Mucosa of descending colon (tissue), 3 donors: ENCODE data around the gene TRIM5. TPM values are rescaled to one million over a fixed set of nuclear protein-coding genes. Genes with fewer than 3 reads are reported as not detected.
A peak's percentile ranks its signal among the peaks of the same experiment; 100 is the strongest.
"Not testable (repeated sequence)": the region's sequence is repeated elsewhere in the genome, so short reads cannot be mapped to it uniquely, and the experiment has no call there.

ENCODE experiments used
- ATAC-seq: fragments of 200-7000 bp; cut with Tn5 transposase; one replicate; pipeline ENCODE4 v1.9.1; 2020; ENCODE audit warnings: mild to moderate bottlenecking, moderate library complexity
- DNase-seq, 3 donors: peaks; one replicate each; pipeline ENCODE4 v3.0.0-alpha.2; 2020
- H3K36me3 ChIP-seq: fragments of 200-600 bp; one replicate; pipeline ENCODE4 v1.8.0; 2021; ENCODE audit warnings: low read depth, mild to moderate bottlenecking
- H3K4me1 ChIP-seq: fragments of 200-600 bp; one replicate; pipeline ENCODE4 v1.8.0; 2021; ENCODE audit warnings: low read depth, mild to moderate bottlenecking
- H3K4me3 ChIP-seq: fragments of 200-600 bp; one replicate; pipeline ENCODE4 v1.8.0; 2021; ENCODE audit warnings: mild to moderate bottlenecking
- H3K9me3 ChIP-seq: fragments of 200-600 bp; one replicate; pipeline ENCODE4 v1.8.0; 2021; ENCODE audit warnings: mild to moderate bottlenecking
- CTCF ChIP-seq: fragments of 200-600 bp; IDR thresholded peaks from one replicate; pipeline ENCODE4 v1.8.0; 2022; ENCODE audit warnings: antibody characterized with exemption, mild to moderate bottlenecking
- intact Hi-C, 2 donors: fragments of 100-400 bp; cut with DNase I in 1 of 2; cut with micrococcal nuclease in 1 of 2; formaldehyde crosslinking; loops; one replicate each; pipeline versions ENCODE4 v1.11.0 to v1.11.1; 2022; cut with DNase I, micrococcal nuclease
- long read RNA-seq, 2 donors: library from polyadenylated mRNA; unstranded; transcript quantifications; one replicate each; pipeline ENCODE4 v2.0.0, GENCODE V29; 2019 to 2021
- total RNA-seq, 3 donors: library from RNA; stranded (reverse); fragmentation: NEBNext Ultra II Directional in 2 of 3; extraction: Animal tissue kit (Norgen Biotek cat#: 25700) in 2 of 3; gene quantifications; one replicate each; pipeline versions ENCODE4 v1.2.1 to v1.2.4, GENCODE V29; 2021 to 2023
- donor health status: DM: no; HTN: no; CAD: no; lungs with moderate emphysema.
- donor health status: DM: no; HTN: no; CAD: no.
- donor health status: DM: no; HTN: yes; CAD: no.

Gene TRIM5
- total RNA-seq: 10 to 100 TPM; 19.6 to 24.6 (median 21.5) TPM
- long read RNA-seq, donor 1, transcript TRIM5-202 (8 exons, 2,991 nt): major isoform, 5 of 18 reads
- long read RNA-seq, donor 1, partial matches to known transcripts: 0 of 18 reads
- long read RNA-seq, donor 1, other reads (novel, unspliced or antisense): 13 of 18 reads
- long read RNA-seq, donor 2, partial matches to known transcripts: 0 of 8 reads
- long read RNA-seq, donor 2, other reads (novel, unspliced or antisense): 7 of 8 reads

DNA sequence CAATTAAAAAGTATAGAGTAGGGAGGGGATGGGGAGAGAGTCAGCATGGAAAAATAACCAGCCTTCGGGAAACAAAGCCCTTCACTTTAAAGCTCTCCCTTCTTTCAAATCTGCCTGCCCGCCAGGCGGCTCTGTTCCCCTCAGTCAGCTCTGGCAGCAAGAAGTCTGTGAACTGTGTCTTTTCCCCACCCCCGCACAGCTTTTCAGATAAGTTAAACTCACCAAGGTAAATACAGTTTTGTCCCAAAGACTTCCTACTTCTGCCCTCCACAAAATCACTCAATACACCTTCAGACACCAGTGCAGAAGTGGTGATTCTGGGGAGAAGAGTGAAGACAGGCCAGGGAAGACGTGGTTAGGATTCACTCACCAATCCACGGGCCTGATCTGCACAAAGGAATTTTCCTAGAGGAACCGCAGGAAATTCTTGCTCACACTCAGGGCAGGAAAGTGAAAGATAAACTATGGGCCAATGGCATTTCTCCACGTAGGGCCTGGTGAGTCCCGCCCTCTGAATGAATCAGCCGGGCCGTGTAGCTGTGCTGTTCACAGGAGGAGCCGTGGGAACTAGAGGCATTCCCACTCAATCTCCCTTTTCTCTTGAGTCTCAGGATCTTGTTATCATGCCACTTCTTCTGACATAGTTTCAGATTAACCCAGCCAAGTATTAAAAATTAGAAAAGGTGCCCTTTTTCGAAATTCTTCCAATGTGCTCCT lies at the start of gene TRIM5:
Gene TRIM5, minus strand, starts transcription at position 429 of the 717 bp plus-strand sequence. CDS start 4,897 bp downstream, outside the sequence.
- H3K36me3 ChIP-seq: no peaks in the 10 kb centered on the region
- H3K9me3 ChIP-seq: no peaks in the 10 kb centered on the region
- intact Hi-C loops: loop anchor here in 1 of 2 donors (10.0 kb wide), 1 partner anchor 60 kb away; the partner anchor contains the start of gene TRIM34
- peak within 1 kb of the TSS; percentile 17 for H3K4me3 ChIP-seq
- ATAC-seq: peak; percentile 96
- peak; percentile 81 to 90 (median 86) for DNase-seq
- peaks cover 11% of the 10 kb centered on the region for H3K4me1 ChIP-seq
- no peak for TF ChIP-seq CTCF

GRCh38 chr11:5727691-5728090 lies 42.8 kb upstream of the TRIM5 start:
- Histone ChIP-seq H3K36me3 (no peaks in the 10 kb centered on the region), H3K9me3 (no peaks in the 10 kb centered on the region), H3K4me3 (no peak overlapping the region), H3K4me1 (no peaks in the 10 kb centered on the region)
- ATAC-seq (no peak), DNase-seq (no peak)
- intact Hi-C loops: no loop called here
- no peak for TF ChIP-seq CTCF

GRCh38 chr11:5726351-5726750 lies 41.5 kb upstream of the TRIM5 start:
- Histone ChIP-seq H3K36me3 (no peaks in the 10 kb centered on the region), H3K4me3 (no peak overlapping the region), H3K9me3 (no peaks in the 10 kb centered on the region), H3K4me1 (no peaks in the 10 kb centered on the region)
- no peak for TF ChIP-seq CTCF
- intact Hi-C loops: no loop called here
- DNase-seq (no peak), ATAC-seq (no peak)

DNA sequence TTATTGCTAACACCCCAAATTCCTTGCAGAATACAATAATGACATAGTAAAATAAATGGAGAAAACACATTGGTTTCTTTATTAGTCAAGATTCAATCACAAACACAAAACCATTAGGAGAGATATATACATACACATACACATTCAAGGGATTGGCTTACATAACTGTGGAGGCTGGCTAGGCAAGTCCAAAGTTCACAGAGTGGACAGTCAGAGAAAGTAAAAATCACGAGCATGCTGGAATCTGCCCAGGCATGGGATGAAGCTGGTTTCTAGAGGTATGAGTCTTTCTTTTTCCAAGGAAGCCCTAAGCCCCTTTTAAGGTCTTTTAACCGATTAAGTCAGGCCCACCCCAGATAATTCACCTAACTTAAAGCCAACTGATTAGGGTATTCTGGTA lies 37.7 kb upstream of the TRIM5 start:
- intact Hi-C loops: no loop called here
- no peak for DNase-seq
- Histone ChIP-seq H3K4me1 (no peaks in the 10 kb centered on the region), H3K9me3 (no peaks in the 10 kb centered on the region), H3K4me3 (no peak overlapping the region), H3K36me3 (no peaks in the 10 kb centered on the region)
- TF ChIP-seq CTCF: no peak
- no peak for ATAC-seq

DNA sequence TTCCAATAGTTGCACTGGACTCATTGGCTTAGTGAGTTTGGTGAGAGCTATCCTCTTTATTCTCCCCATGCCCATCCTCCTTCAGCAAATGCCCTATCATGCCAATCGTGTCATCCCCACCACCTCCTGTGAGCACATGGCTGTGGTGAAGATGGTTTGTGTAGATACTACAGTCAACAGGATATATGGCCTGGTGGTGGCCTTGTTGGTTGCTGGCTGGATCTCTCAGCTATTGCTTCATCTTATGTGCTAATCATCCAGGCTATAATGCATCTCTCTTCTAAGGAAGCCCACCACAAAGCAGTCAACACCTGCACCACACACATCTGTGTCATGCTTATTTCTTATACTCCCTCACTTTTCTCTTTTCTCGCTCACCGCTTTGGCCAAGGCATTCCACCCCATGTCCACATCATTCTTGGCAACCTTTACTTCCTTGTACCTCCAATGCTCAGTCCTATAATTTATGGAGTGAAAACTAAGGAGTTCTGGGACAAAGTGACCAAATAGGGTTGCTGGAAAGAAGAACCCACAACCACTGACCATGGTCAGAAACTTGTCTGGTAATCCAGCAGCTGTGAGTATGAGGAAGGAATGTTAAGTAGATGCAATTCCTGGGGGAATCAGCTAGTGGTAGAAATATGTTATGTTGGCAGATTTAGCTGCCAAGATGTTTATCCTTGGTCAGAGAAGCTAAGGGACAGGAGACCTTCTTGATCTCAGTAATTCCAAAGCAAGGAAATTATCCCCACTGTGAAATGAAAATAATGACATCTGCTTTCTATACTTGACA lies 35.0 kb upstream of the TRIM5 start:
- Histone ChIP-seq H3K4me1 (no peaks in the 10 kb centered on the region), H3K9me3 (no peaks in the 10 kb centered on the region), H3K4me3 (no peak overlapping the region), H3K36me3 (no peaks in the 10 kb centered on the region)
- ATAC-seq (no peak), DNase-seq (no peak)
- no peak for TF ChIP-seq CTCF
- intact Hi-C loops: no loop called here

GRCh38 chr11:5716518-5716917 lies 31.6 kb upstream of the TRIM5 start:
- ATAC-seq, DNase-seq, H3K9me3 ChIP-seq, H3K4me1 ChIP-seq, H3K4me3 ChIP-seq, H3K36me3 ChIP-seq, intact Hi-C loops: not testable (repeated sequence)
